HG03025 (cell line): ENCODE measurements around the gene ASAH2.
"Not testable (repeated sequence)": the region's sequence is repeated elsewhere in the genome, so short reads cannot be mapped to it uniquely, and the experiment has no call there.

ENCODE experiments used
- ATAC-seq: cut with Tn5 transposase; IDR thresholded peaks from one replicate; pipeline ENCODE4 v1.9.1; 2021; ENCODE audit warnings: mild to moderate bottlenecking, moderate library complexity; ENCODE audit not compliant: unreplicated experiment, low FRiP score

ASAH2 gene

GRCh38 chr10:50260791-50261281 lies 9.5 kb upstream of the ASAH2 start:
- ATAC-seq: peak; percentile 97

GRCh38 chr10:50254479-50254878 lies 3.2 kb upstream of the ASAH2 start:
- no peak for ATAC-seq

- ATAC-seq: no peak
These were observed 1.0 kb downstream of the ASAH2 start for GRCh38 chr10:50250096-50250854.

- ATAC-seq: no peak
These were observed 2.7 kb downstream of the ASAH2 start for GRCh38 chr10:50248598-50248997.

GRCh38 chr10:50248062-50248461 lies 3.3 kb downstream of the ASAH2 start:
- no peak for ATAC-seq

- ATAC-seq: no peak
These were observed 7.1 kb downstream of the ASAH2 start for GRCh38 chr10:50244201-50244600.

- ATAC-seq: no peak
These were observed 8.5 kb downstream of the ASAH2 start for GRCh38 chr10:50242777-50243176.

- not testable (repeated sequence) for ATAC-seq
These were observed 9.8 kb downstream of the ASAH2 start for GRCh38 chr10:50241478-50241877.

GRCh38 chr10:50234486-50234885 lies 16.8 kb downstream of the ASAH2 start:
- no peak for ATAC-seq

- ATAC-seq: no peak
These were observed 19.1 kb downstream of the ASAH2 start for GRCh38 chr10:50232261-50232639.

- ATAC-seq: no peak
These were observed 19.6 kb downstream of the ASAH2 start for GRCh38 chr10:50231515-50232260.

GRCh38 chr10:50229460-50229859 lies 21.9 kb downstream of the ASAH2 start:
- no peak for ATAC-seq

GRCh38 chr10:50228672-50229071 lies 22.6 kb downstream of the ASAH2 start:
- no peak for ATAC-seq

- no peak for ATAC-seq
These were observed 24.7 kb downstream of the ASAH2 start for GRCh38 chr10:50226610-50227009.

GRCh38 chr10:50224330-50224952 lies 26.9 kb downstream of the ASAH2 start:
- ATAC-seq: no peak

GRCh38 chr10:50222199-50222598 lies 29.1 kb downstream of the ASAH2 start:
- ATAC-seq: no peak

GRCh38 chr10:50221470-50221869 lies 29.8 kb downstream of the ASAH2 start:
- ATAC-seq: no peak

- ATAC-seq: no peak
These were observed 31.7 kb downstream of the ASAH2 start for GRCh38 chr10:50219646-50220045.

GRCh38 chr10:50219200-50219599 lies 32.1 kb downstream of the ASAH2 start:
- ATAC-seq: no peak

- ATAC-seq: no peak
These were observed 34.4 kb downstream of the ASAH2 start for GRCh38 chr10:50216894-50217293.

- no peak for ATAC-seq
These were observed 34.9 kb downstream of the ASAH2 start for GRCh38 chr10:50216418-50216817.
